Ovary (tissue), 9 donors: ENCODE measurements around the gene GEMIN4. TPM values are rescaled to one million over a fixed set of nuclear protein-coding genes. Genes with fewer than 3 reads are reported as not detected.

Experiments used
- DNase-seq, 5 donors: peaks; one replicate each; pipeline ENCODE4 v3.0.0-alpha.2; 2019 to 2020
- H3K27ac ChIP-seq, 2 donors: fragments of 200-600 bp; one replicate each; pipeline versions ENCODE4 v1.5.1 to v1.8.0; 2019 to 2022
- H3K27me3 ChIP-seq: fragments of 200-600 bp; one replicate; pipeline ENCODE4 v1.8.0; 2022
- H3K36me3 ChIP-seq: fragments of 200-600 bp; sonication (generic); one replicate; pipeline ENCODE4 v1.5.1; 2019
- H3K4me1 ChIP-seq: one replicate; pipeline ENCODE4 v1.8.1; 2013; ENCODE audit warnings: mild to moderate bottlenecking, moderate library complexity; ENCODE audit not compliant: insufficient read depth
- H3K4me3 ChIP-seq: fragments of 200-600 bp; sonication (generic); one replicate; pipeline ENCODE4 v1.5.1; 2017
- H3K9me3 ChIP-seq, 2 donors: fragments of 200-600 bp in 1 of 2; sonication (generic) in 1 of 2; one replicate each; pipeline versions ENCODE4 v1.5.1 to v1.8.1; 2013 to 2019; ENCODE audit warnings: mild to moderate bottlenecking in 1 of 2, moderate library complexity in 1 of 2
- EP300 ChIP-seq: sonication (generic); formaldehyde crosslinking; IDR thresholded peaks from one replicate; pipeline ENCODE4 v1.6.1; 2017; ENCODE audit warnings: antibody characterized with exemption
- POLR2A ChIP-seq: fragments of 450-650 bp; IDR thresholded peaks from one replicate; pipeline ENCODE4 v1.6.1; 2017; ENCODE audit warnings: antibody characterized with exemption, mild to moderate bottlenecking, moderate library complexity
- WGBS, 3 donors: extraction: QIAGEN DNeasy Blood & Tissue Kit in 1 of 3; methylation state at CpG; one replicate each; pipeline versions ENCODE4 v1.1.5 to v1.1.7; 2013 to 2017; 5-methylcytosine and 5-hydroxymethylcytosine counted together
- intact Hi-C, 4 donors: fragments of 100-400 bp; cut with DNase I; formaldehyde crosslinking; loops; one replicate each; pipeline versions ENCODE4 v1.11.0 to v1.15.1; 2022 to 2023
- polyA plus RNA-seq, 2 donors: library from polyadenylated mRNA; stranded (reverse); fragments of 200-250 nt in 1 of 2; fragments of 350-450 nt in 1 of 2; fragmentation: Illumina TruSeq in 1 of 2; extraction: RNeasy Lipid Tissue Mini Kit (QIAGEN cat#74804) in 1 of 2; gene quantifications; one replicate each; pipeline ENCODE4 v1.2.3, GENCODE V29; 2013 to 2014
- total RNA-seq, 7 donors: library from RNA; depleted of rRNA in 2 of 7; stranded (reverse); fragments of >200 nt in 2 of 7; fragmentation: NEBNext Ultra II Directional in 3 of 7; extraction: Animal tissue kit (Norgen Biotek cat#: 25700) in 3 of 7; gene quantifications; one replicate each; pipeline versions ENCODE4 v1.1.0 to v1.2.4, GENCODE V29; 2016 to 2023
- TF ChIP-seq, protein P1 (sequence below), 3 donors: fragments of 450-650 bp in 2 of 3; fragments of 200-600 bp in 1 of 3; IDR thresholded peaks; one replicate each; pipeline versions ENCODE4 v1.5.1 to v1.8.0; 2016 to 2022; ENCODE audit warnings: antibody characterized with exemption in 3 of 3, mild to moderate bottlenecking in 1 of 3
- donor health status: DM: no; HTN: no; CAD: no; lungs with moderate emphysema.
- donor health status: DM: no; HTN: no; CAD: no.
- donor health status: Bipolar disorder and iron deficiency.
- donor health status: DM: yes; HTN: yes; CAD: no.
- donor health status: DM: no; HTN: no; CAD: no.
- donor health status: DM: yes; HTN: yes; CAD: no.

GEMIN4 gene
- total and polyA plus RNA-seq, 9 donors = 10.9 to 31.3 (median 21.7) TPM

DNA sequence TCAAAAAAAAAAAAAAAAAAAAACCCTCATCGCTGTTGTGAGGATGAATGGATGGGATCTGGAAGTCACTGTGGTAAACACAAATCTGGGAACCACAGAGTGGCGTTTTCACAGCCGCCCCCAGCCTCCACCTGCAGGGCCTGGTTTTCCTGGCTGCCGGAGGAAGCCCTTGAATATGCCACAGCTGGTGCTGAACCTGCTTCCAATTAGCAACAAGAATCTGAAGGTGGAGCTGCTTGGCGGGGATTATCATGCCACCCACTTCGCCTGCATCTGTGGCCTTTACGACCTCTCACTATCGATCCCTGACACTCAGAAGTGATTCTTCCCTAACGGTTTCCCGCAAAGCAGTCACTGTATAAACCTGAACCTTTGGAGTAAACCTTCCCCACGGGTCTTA, 46.2 kb upstream of the GEMIN4 start:
- TF ChIP-seq POLR2A (no peak), EP300 (no peak)
- TF ChIP-seq, protein P1, sequence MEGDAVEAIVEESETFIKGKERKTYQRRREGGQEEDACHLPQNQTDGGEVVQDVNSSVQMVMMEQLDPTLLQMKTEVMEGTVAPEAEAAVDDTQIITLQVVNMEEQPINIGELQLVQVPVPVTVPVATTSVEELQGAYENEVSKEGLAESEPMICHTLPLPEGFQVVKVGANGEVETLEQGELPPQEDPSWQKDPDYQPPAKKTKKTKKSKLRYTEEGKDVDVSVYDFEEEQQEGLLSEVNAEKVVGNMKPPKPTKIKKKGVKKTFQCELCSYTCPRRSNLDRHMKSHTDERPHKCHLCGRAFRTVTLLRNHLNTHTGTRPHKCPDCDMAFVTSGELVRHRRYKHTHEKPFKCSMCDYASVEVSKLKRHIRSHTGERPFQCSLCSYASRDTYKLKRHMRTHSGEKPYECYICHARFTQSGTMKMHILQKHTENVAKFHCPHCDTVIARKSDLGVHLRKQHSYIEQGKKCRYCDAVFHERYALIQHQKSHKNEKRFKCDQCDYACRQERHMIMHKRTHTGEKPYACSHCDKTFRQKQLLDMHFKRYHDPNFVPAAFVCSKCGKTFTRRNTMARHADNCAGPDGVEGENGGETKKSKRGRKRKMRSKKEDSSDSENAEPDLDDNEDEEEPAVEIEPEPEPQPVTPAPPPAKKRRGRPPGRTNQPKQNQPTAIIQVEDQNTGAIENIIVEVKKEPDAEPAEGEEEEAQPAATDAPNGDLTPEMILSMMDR (IDR thresholded peaks at IDR 0.05) = no peak
- no peak for DNase-seq
- Histone ChIP-seq H3K27me3 (no peaks in the 10 kb centered on the region), H3K4me3 (no peak overlapping the region), H3K9me3 (no peaks in the 10 kb centered on the region), H3K4me1 (no peaks in the 10 kb centered on the region), H3K36me3 (no peaks in the 10 kb centered on the region), H3K27ac (no peak overlapping the region)
- WGBS, 3 donors = 60 to 72% (median 70%) methylated on average over 11 of the region's 11 CpGs
- intact Hi-C loops = loop anchor here in 1 of 4 donors (5.0 kb wide), 1 partner anchor 184 kb away; no protein-coding TSS in a partner anchor

DNA sequence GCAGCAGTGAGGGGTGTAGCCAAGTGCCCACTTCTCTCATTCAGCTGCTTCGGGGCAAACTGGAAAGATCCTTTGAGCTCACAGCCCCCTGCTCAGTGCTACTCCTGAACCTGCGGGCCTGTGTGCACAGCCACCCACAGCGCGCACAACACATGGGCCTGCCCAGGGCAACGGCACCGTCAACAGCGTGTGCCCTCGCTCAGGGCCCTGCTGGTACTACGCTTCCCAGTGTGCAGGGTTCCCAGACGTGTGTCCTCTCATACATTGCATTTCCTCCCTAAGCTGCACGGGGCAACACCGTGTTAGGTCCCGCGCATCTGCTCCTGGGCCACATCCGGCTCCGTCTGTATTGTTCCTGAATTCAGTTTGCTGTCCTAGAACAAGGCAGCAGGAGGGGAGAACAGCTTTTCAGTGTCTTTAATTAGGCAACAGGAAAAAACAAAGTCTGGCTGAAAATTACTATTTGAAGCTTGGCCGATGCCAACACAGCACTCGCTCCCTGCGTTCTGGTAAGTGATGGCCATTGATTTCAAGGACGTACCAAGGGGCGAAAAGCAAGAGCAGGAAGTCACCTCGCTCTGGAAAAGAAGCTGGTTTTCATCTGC, 45.3 kb upstream of the GEMIN4 start:
- no peaks in the 10 kb centered on the region for H3K27me3 ChIP-seq
- WGBS, 3 donors = 76 to 86% (median 84%) methylated on average over 22 of the region's 22 CpGs
- H3K36me3 ChIP-seq = no peaks in the 10 kb centered on the region
- no peak for DNase-seq
- no peaks in the 10 kb centered on the region for H3K9me3 ChIP-seq
- no peak overlapping the region for H3K4me3 ChIP-seq
- no peak overlapping the region for H3K27ac ChIP-seq
- H3K4me1 ChIP-seq = no peaks in the 10 kb centered on the region
- TF ChIP-seq, protein P1 (IDR thresholded peaks at IDR 0.05) = no peak
- TF ChIP-seq POLR2A (no peak), EP300 (no peak)
- intact Hi-C loops = loop anchor here in 2 of 4 donors (2.0 to 5.0 kb wide), 2 partner anchors 183 to 185 kb away; no protein-coding TSS in a partner anchor

DNA sequence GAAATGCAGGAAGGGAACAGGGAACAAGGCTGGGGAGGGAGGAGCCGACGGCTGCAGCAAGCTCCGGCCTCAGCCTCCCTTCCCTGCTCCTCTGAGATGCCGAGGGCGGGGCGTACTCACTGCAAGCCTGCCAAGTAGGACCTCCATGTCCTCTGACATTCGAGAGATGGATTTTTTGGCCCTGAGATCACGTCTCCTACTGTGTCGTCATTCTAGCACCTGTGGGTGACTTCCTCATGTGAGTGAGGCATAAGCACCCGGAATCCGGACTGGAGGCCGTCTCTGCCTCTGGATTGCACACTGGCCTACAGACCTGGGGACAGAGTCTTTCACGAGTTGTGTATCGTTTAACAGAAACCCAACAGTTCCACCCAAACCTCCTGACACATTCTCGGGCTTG, 44.5 kb upstream of the GEMIN4 start:
- no peaks in the 10 kb centered on the region for H3K4me1 ChIP-seq
- DNase-seq = no peak
- no peaks in the 10 kb centered on the region for H3K27me3 ChIP-seq
- no peaks in the 10 kb centered on the region for H3K36me3 ChIP-seq
- no peak overlapping the region for H3K27ac ChIP-seq
- no peaks in the 10 kb centered on the region for H3K9me3 ChIP-seq
- H3K4me3 ChIP-seq = no peak overlapping the region
- 91 to 97% (median 93%) methylated on average over 15 of the region's 15 CpGs for WGBS, 3 donors
- TF ChIP-seq POLR2A = no peak
- intact Hi-C loops = loop anchor here in 2 of 4 donors (2.0 to 5.0 kb wide), 2 partner anchors 184 to 186 kb away; no protein-coding TSS in a partner anchor

DNA sequence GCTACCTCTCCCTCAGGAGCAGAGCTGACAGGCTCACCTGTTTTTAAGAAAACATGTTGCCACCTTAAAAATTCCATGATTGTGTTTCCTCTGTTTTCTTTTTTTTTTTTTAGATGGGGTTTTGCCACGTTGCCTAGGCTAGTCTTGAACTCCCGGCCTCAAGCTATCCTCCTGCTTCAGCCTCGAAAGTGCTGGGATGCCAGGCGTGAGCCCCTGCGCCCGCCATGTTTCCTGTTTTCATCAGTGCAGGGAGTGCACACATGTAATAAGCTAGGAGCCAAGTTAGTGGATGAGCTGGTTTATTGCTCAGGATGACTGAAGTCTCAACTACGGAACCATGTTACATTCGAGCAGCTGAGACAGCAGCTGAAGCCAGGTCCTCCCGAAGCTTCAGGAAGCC, 43.7 kb upstream of the GEMIN4 start:
- H3K27ac ChIP-seq = no peak overlapping the region
- no peak overlapping the region for H3K4me3 ChIP-seq
- intact Hi-C loops = loop anchor here in 3 of 4 donors (2.0 to 5.0 kb wide), 2 partner anchors 185 to 187 kb away; no protein-coding TSS in a partner anchor
- H3K4me1 ChIP-seq = no peaks in the 10 kb centered on the region
- H3K36me3 ChIP-seq = no peaks in the 10 kb centered on the region
- 74 to 81% (median 80%) methylated on average over 9 of the region's 9 CpGs for WGBS, 3 donors
- no peak for TF ChIP-seq EP300
- DNase-seq = no peak
- H3K9me3 ChIP-seq = no peaks in the 10 kb centered on the region
- no peaks in the 10 kb centered on the region for H3K27me3 ChIP-seq

DNA sequence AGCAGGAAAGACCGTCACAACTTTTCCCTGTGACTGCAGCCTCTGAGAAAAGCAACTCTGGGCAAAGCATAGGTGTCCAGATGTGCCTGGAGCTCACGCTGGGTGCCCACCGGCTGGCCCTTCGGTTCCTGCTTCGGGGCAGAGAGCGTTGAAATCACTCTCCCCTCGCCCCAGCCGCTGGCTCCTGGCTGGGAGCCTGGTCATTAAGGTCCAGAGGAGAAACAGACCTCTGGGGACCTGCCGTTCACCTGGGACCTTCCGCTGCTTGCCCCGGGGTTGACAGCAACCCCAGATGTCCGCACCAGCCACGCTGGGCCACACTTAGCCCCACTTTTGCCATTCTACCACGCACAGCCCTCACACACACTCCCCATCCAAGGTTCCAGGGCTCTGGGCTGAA, 43.2 kb upstream of the GEMIN4 start:
- Histone ChIP-seq H3K27ac (no peak overlapping the region), H3K9me3 (no peaks in the 10 kb centered on the region), H3K4me3 (no peak overlapping the region), H3K36me3 (no peaks in the 10 kb centered on the region), H3K4me1 (no peaks in the 10 kb centered on the region), H3K27me3 (no peaks in the 10 kb centered on the region)
- no peak for DNase-seq
- no peak for TF ChIP-seq EP300
- TF ChIP-seq, protein P1 (IDR thresholded peaks at IDR 0.05) = no peak
- no peak for TF ChIP-seq POLR2A
- 59 to 61% (median 60%) methylated on average over 11 to 14 of the region's 14 CpGs for WGBS, 3 donors
- intact Hi-C loops = loop anchor here in 2 of 4 donors (2.0 to 5.0 kb wide), 2 partner anchors 186 to 187 kb away; no protein-coding TSS in a partner anchor
